Psoas muscle (tissue), 8 donors: ENCODE data around the gene SOAT2. TPM values are rescaled to one million over a fixed set of nuclear protein-coding genes. Genes with fewer than 3 reads are reported as not detected.
A peak's percentile ranks its signal among the peaks of the same experiment; 100 is the strongest.

Source experiments
- ATAC-seq, 4 donors: fragments of 200-7000 bp; cut with Tn5 transposase; one replicate each; pipeline ENCODE4 v1.9.1; 2020; ENCODE audit warnings: moderate library complexity in 3 of 4, mild to moderate bottlenecking in 2 of 4
- DNase-seq, 2 donors: peaks; one replicate each; pipeline ENCODE4 v3.0.0-alpha.2; 2020
- H3K27ac ChIP-seq: fragments of 200-600 bp; one replicate; pipeline ENCODE4 v1.8.0; 2022
- H3K27me3 ChIP-seq, 3 donors: fragments of 200-600 bp in 1 of 3; one replicate each; pipeline versions ENCODE4 v1.6.1 to v1.8.0; 2013 to 2022; ENCODE audit warnings: low read length in 2 of 3, mild to moderate bottlenecking in 2 of 3, moderate library complexity in 1 of 3; ENCODE audit not compliant: insufficient read depth in 3 of 3
- H3K36me3 ChIP-seq, 2 donors: fragments of 200-600 bp in 1 of 2; one replicate each; pipeline versions ENCODE4 v1.6.1 to v1.8.0; 2013 to 2022; ENCODE audit warnings: low read depth in 1 of 2, mild to moderate bottlenecking in 1 of 2, moderate library complexity in 1 of 2; ENCODE audit not compliant: insufficient read depth in 1 of 2
- H3K4me1 ChIP-seq: fragments of 200-600 bp; one replicate; pipeline ENCODE4 v1.8.0; 2022
- H3K4me3 ChIP-seq: fragments of 200-600 bp; one replicate; pipeline ENCODE4 v1.8.0; 2022; ENCODE audit warnings: mild to moderate bottlenecking
- H3K9me3 ChIP-seq: fragments of 200-600 bp; one replicate; pipeline ENCODE4 v1.8.0; 2022
- CTCF ChIP-seq: fragments of 200-600 bp; IDR thresholded peaks from one replicate; pipeline ENCODE4 v1.8.0; 2022; ENCODE audit warnings: antibody characterized with exemption
- WGBS, 3 donors: extraction: QIAGEN DNeasy Blood & Tissue Kit; methylation state at CpG; one replicate each; pipeline versions ENCODE4 v1.1.6 to v1.1.7; 2013; 5-methylcytosine and 5-hydroxymethylcytosine counted together
- intact Hi-C, 2 donors: fragments of 100-400 bp; cut with DNase I; formaldehyde crosslinking; loops; one replicate each; pipeline versions ENCODE4 v1.11.0 to v1.14.2; 2022
- polyA plus RNA-seq, 3 donors: library from polyadenylated mRNA; stranded (reverse); fragments of 200-250 nt; gene quantifications; one replicate each; pipeline ENCODE4 v1.2.3, GENCODE V29; 2013
- total RNA-seq, 4 donors: library from RNA; stranded (reverse); fragmentation: NEBNext Ultra II Directional in 2 of 4; extraction: Animal tissue kit (Norgen Biotek cat#: 25700) in 2 of 4; gene quantifications; one replicate each; pipeline versions ENCODE4 v1.2.1 to v1.2.4, GENCODE V29; 2021 to 2023
- donor health status: healthy with polysubstance abuse.
- donor health status: DM: no; HTN: no; CAD: no; lungs with moderate emphysema.
- donor health status: Bipolar disorder and iron deficiency.
- donor health status: healthy.
- donor health status: DM: yes; HTN: yes; CAD: no.
- donor health status: DM: no; HTN: no; CAD: no.
- donor health status: DM: no; HTN: no; CAD: no.
- donor health status: DM: yes; HTN: yes; CAD: no.

SOAT2 gene
- total and polyA plus RNA-seq, 7 donors = 0.05 to 0.07 (median 0.07) TPM; not detected in 4

GRCh38 chr12:53071591-53072551 lies 31.4 kb upstream of the SOAT2 start:
- peaks cover 0 to 78% of the 10 kb centered on the region in 2 donors for H3K36me3 ChIP-seq

GRCh38 chr12:53073881-53074280 lies 29.4 kb upstream of the SOAT2 start:
- DNase-seq = peak; percentile 28 to 60
- ATAC-seq = no peak
- intact Hi-C loops = no loop called here
- Histone ChIP-seq H3K4me1 (peaks cover 33% of the 10 kb centered on the region), H3K4me3 (no peak overlapping the region), H3K27me3 (no peaks in the 10 kb centered on the region), H3K36me3 (peaks cover 0 to 80% of the 10 kb centered on the region in 2 donors), H3K9me3 (no peaks in the 10 kb centered on the region), H3K27ac (no peak overlapping the region)
- no peak for TF ChIP-seq CTCF
- WGBS, 3 donors = 65 to 76% (median 70%) methylated on average over 6 of the region's 6 CpGs

More at GRCh38 chr12:53071591-53072551, 31.4 kb upstream of the SOAT2 start:
- no peaks in the 10 kb centered on the region for H3K27me3 ChIP-seq
- peak; percentile 82 to 89 for DNase-seq
- ATAC-seq = peak in 2 of 4 donors; percentile 8 to 19
- H3K4me1 ChIP-seq = peaks cover 25% of the 10 kb centered on the region
- intact Hi-C loops = no loop called here
- TF ChIP-seq CTCF = no peak
- H3K27ac ChIP-seq = peak overlapping the region; percentile 25
- H3K9me3 ChIP-seq = no peaks in the 10 kb centered on the region
- 54 to 67% (median 58%) methylated on average over 11 of the region's 11 CpGs for WGBS, 3 donors
- H3K4me3 ChIP-seq = no peak overlapping the region

GRCh38 chr12:53074283-53074998 lies 28.8 kb upstream of the SOAT2 start:
- intact Hi-C loops = no loop called here

GRCh38 chr12:53074999-53075370 lies 28.3 kb upstream of the SOAT2 start:
- ATAC-seq = no peak
- peaks cover 33% of the 10 kb centered on the region for H3K4me1 ChIP-seq
- DNase-seq = no peak
- no peaks in the 10 kb centered on the region for H3K27me3 ChIP-seq
- H3K9me3 ChIP-seq = no peaks in the 10 kb centered on the region
- intact Hi-C loops = no loop called here
- no peak for TF ChIP-seq CTCF
- WGBS, 3 donors = 92 to 99% (median 95%) methylated on average over 3 of the region's 3 CpGs
- H3K36me3 ChIP-seq = peaks cover 0 to 71% of the 10 kb centered on the region in 2 donors
- no peak overlapping the region for H3K4me3 ChIP-seq
- no peak overlapping the region for H3K27ac ChIP-seq

More at GRCh38 chr12:53074283-53074998, 28.8 kb upstream of the SOAT2 start:
- Histone ChIP-seq H3K4me3 (no peak overlapping the region), H3K36me3 (peaks cover 0 to 76% of the 10 kb centered on the region in 2 donors), H3K27me3 (no peaks in the 10 kb centered on the region), H3K9me3 (no peaks in the 10 kb centered on the region), H3K27ac (no peak overlapping the region), H3K4me1 (peaks cover 33% of the 10 kb centered on the region)
- 86 to 89% (median 87%) methylated on average over 11 of the region's 11 CpGs for WGBS, 3 donors
- peak in 1 of 2 donors; percentile 18 for DNase-seq
- no peak for ATAC-seq
- TF ChIP-seq CTCF = no peak
